ENCODE data around the gene RINL. TPM values are rescaled to one million over a fixed set of nuclear protein-coding genes. Genes with fewer than 3 reads are reported as not detected.

Gene RINL
- total and polyA plus RNA-seq, 2 of the 8 experiments (the other 6 are each of a cell fraction or from before 2014, with no cell fraction given), result 11.1 to 11.9 TPM

DNA sequence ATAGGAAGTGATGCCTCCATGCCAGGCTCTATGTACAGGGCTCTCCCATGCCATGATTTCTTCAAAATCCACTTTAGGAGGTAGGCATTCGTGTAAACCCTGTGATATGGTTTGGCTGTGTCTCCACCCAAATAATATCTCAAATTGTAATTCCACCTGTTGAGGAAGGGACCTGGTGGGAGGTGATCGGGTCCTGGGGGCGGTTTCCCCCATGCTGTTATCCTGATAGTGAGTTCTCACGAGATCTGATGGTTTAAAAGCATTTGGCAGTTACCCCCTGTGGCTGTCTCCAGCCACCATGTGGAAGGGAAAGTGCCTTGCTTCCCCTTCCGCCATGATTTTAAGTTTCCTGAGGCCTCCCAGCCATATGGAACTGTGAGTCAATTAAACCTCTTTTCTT is 44.4 kb upstream of the RINL start:
- FAIRE-seq, result no peak
- H4K20me1 ChIP-seq (replicated peaks in 1 of 2; ENCODE audit: control insufficient read depth in 1 of 2, insufficient read depth in 2 of 2, low read length in 2 of 2), result peaks cover 0 to 11% of the 10 kb centered on the region in 2 experiments
- H3K27me3 ChIP-seq (replicated peaks in 1 of 4; ENCODE audit: control insufficient read depth in 3 of 4, extremely low read depth in 1 of 4, insufficient read depth in 3 of 4, low read length in 3 of 4), result no peaks in the 10 kb centered on the region
- peaks cover 3% of the 10 kb centered on the region for H3K79me1 ChIP-seq (ENCODE audit: low read depth, low read length)
- H2BK120ac ChIP-seq (replicated peaks; ENCODE audit: low read depth, low read length), result no peak overlapping the region
- no peak overlapping the region for H4K5ac ChIP-seq (ENCODE audit: insufficient read length, low read depth, low read length)
- no peak overlapping the region for H3K9ac ChIP-seq (replicated peaks in 1 of 4; ENCODE audit: extremely low read depth in 1 of 4, low read depth in 3 of 4, low read length in 3 of 4)
- DNase-seq (ENCODE audit: low read depth in 1 of 2, low spot score in 2 of 2), result no peak
- no peak overlapping the region for H3K18ac ChIP-seq (ENCODE audit: extremely low read depth, low read length)
- no peak overlapping the region for H3K4me3 ChIP-seq (ENCODE audit: extremely low read depth in 1 of 4, insufficient read depth in 2 of 4, low read depth in 3 of 4, low read length in 4 of 4)
- H2AK5ac ChIP-seq (ENCODE audit: low read depth, low read length), result no peak overlapping the region
- H3K23me2 ChIP-seq (ENCODE audit: low read depth, low read length), result peaks cover 6% of the 10 kb centered on the region; the same call in 1 of the 2 replicates
- H2AFZ ChIP-seq (ENCODE audit: low read length), result no peak overlapping the region
- no peak overlapping the region for H3K4ac ChIP-seq (replicated peaks; ENCODE audit: insufficient read length, low read depth, low read length)
- H3K9me3 ChIP-seq (ENCODE audit: insufficient read depth in 2 of 2, low read depth in 1 of 2, low read length in 1 of 2), result no peaks in the 10 kb centered on the region
- POLR2A ChIA-PET (ENCODE audit: partially characterized antibody), result interaction anchor here (0.9 to 1.8 kb wide), 3 partner anchors 8 to 14 kb away, joined by 3 to 9 read pairs (median 7); partner anchors contain the start of genes CCER2, MRPS12 and SARS2
- no peak overlapping the region for H3K4me2 ChIP-seq (ENCODE audit: insufficient read depth in 1 of 2, low read depth in 2 of 2, low read length in 2 of 2)
- H3K79me2 ChIP-seq (ENCODE audit: control insufficient read depth in 1 of 2, insufficient read depth in 2 of 2, low read length in 2 of 2), result peaks cover 0 to 4% of the 10 kb centered on the region in 2 experiments; a peak in 2 of 4 replicates
- CTCF ChIA-PET (ENCODE audit: partially characterized antibody), result no interaction called here
- H2BK20ac ChIP-seq (ENCODE audit: low read length), result no peak overlapping the region
- no peak overlapping the region for H2BK12ac ChIP-seq (ENCODE audit: low read depth, low read length)
- H3K36me3 ChIP-seq (ENCODE audit: control insufficient read depth in 2 of 4, insufficient read depth in 4 of 4, low read length in 3 of 4), result peaks cover 10 to 44% (median 25%) of the 10 kb centered on the region in 4 experiments
- TF ChIP-seq RBBP5 (IDR thresholded peaks at IDR 0.05; ENCODE audit: borderline replicate concordance, low read depth, low read length) (no peak), FOSL1 (IDR thresholded peaks at IDR 0.05; ENCODE audit: insufficient read depth, low read depth, low read length) (no peak), KDM4A (IDR thresholded peaks at IDR 0.05; ENCODE audit: low read depth, low read length, severe bottlenecking) (no peak), SIRT6 (IDR thresholded peaks at IDR 0.05; ENCODE audit: low read length) (no peak), SAP30 (IDR thresholded peaks at IDR 0.05; ENCODE audit: insufficient read depth, insufficient replicate concordance, low read length) (no peak), JUN (IDR thresholded peaks at IDR 0.05; ENCODE audit: low read depth, low read length) (no peak)
- TF ChIP-seq, protein P1, sequence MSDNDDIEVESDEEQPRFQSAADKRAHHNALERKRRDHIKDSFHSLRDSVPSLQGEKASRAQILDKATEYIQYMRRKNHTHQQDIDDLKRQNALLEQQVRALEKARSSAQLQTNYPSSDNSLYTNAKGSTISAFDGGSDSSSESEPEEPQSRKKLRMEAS (IDR thresholded peaks at IDR 0.05), result no peak
- H4K91ac ChIP-seq (replicated peaks; ENCODE audit: insufficient read length, low read length), result no peak overlapping the region
- H3K23ac ChIP-seq (ENCODE audit: insufficient read length), result no peak overlapping the region
- H2BK15ac ChIP-seq (ENCODE audit: low read length), result no peak overlapping the region
- 90% methylated on average over 5 of the region's 5 CpGs; no CpG with 5 or more reads in 1 of the 2 experiments for WGBS, 2 experiments (ENCODE audit: extremely low coverage in 1 of 2, insufficient coverage in 1 of 2, insufficient read length in 1 of 2, insufficient replicate concordance in 2 of 2, low coverage in 1 of 2, low lambda C conversion rate in 2 of 2, missing lambda C conversion rate in 1 of 2)
- H3K27ac ChIP-seq (ENCODE audit: low read depth, low read length), result no peak overlapping the region
- H2BK5ac ChIP-seq (ENCODE audit: low read depth, low read length), result no peak overlapping the region
- no peak overlapping the region for H3K56ac ChIP-seq (replicated peaks; ENCODE audit: insufficient read length, low read depth, low read length)
- no peak overlapping the region for H3K14ac ChIP-seq (ENCODE audit: insufficient read length)
- no peak overlapping the region for H4K8ac ChIP-seq (ENCODE audit: extremely low read depth, insufficient read depth, low read length)
- no peaks in the 10 kb centered on the region for H3K4me1 ChIP-seq (replicated peaks in 1 of 4; ENCODE audit: control insufficient read depth in 3 of 4, insufficient read depth in 4 of 4, low read length in 3 of 4)

Measured in H1 (cell line).